ENCODE data around the gene TCFL5.

The TCFL5 gene

GRCh38 chr20:62861726-62862336 lies at the start of gene TCFL5:
Gene TCFL5 (minus strand): TSS chr20:62861822. CDS start chr20:62861670, 152 bp downstream.
- DNase-seq, result peak; percentile 38

GRCh38 chr20:62910777-62911497 lies 49.3 kb upstream of the TCFL5 start:
- DNase-seq, result no peak

GRCh38 chr20:62910217-62910766 lies 48.7 kb upstream of the TCFL5 start:
- DNase-seq, result no peak

- peak; percentile 39 for DNase-seq
These were observed 47.6 kb upstream of the TCFL5 start for GRCh38 chr20:62908971-62909791.

- DNase-seq, result no peak
These were observed 46.0 kb upstream of the TCFL5 start for GRCh38 chr20:62907384-62908317.

GRCh38 chr20:62906647-62907375 lies 45.2 kb upstream of the TCFL5 start:
- no peak for DNase-seq

- no peak for DNase-seq
These were observed 44.6 kb upstream of the TCFL5 start for GRCh38 chr20:62906209-62906608.

GRCh38 chr20:62905536-62906117 lies 44.0 kb upstream of the TCFL5 start:
- DNase-seq, result no peak

GRCh38 chr20:62902926-62903615 lies 41.4 kb upstream of the TCFL5 start:
- DNase-seq, result no peak

- no peak for DNase-seq
These were observed 40.3 kb upstream of the TCFL5 start for GRCh38 chr20:62901891-62902290.

GRCh38 chr20:62900692-62901584 lies 39.3 kb upstream of the TCFL5 start:
- peak; percentile 35 for DNase-seq

- DNase-seq, result peak; percentile 64
These were observed 38.5 kb upstream of the TCFL5 start for GRCh38 chr20:62900052-62900691.

GRCh38 chr20:62899633-62900051 lies 38.0 kb upstream of the TCFL5 start:
- peak; percentile 30 for DNase-seq

- DNase-seq, result peak; percentile 60
These were observed 37.5 kb upstream of the TCFL5 start for GRCh38 chr20:62898970-62899632.

GRCh38 chr20:62898093-62898964 lies 36.7 kb upstream of the TCFL5 start:
- no peak for DNase-seq

GRCh38 chr20:62897666-62898065 lies 36.0 kb upstream of the TCFL5 start:
- no peak for DNase-seq

- peak; percentile 83 for DNase-seq
These were observed 34.9 kb upstream of the TCFL5 start for GRCh38 chr20:62896526-62896925.
